Skin of body (tissue), 2 donors: ENCODE data around the gene JCAD. TPM values are rescaled to one million over a fixed set of nuclear protein-coding genes. Genes with fewer than 3 reads are reported as not detected.
"Not testable (repeated sequence)": the region's sequence is repeated elsewhere in the genome, so short reads cannot be mapped to it uniquely, and the experiment has no call there.

Source experiments
- DNase-seq: peaks from one replicate; lab custom pipeline; 2025; lab: John Stamatoyannopoulos, UW
- total RNA-seq: library from RNA; depleted of rRNA; stranded (reverse); fragments of >200 nt; gene quantifications from one replicate; pipeline ENCODE4 v1.2.3, GENCODE V29; 2014

JCAD gene
- total RNA-seq, 1 donor from 2014 or later = 17.2 TPM

GRCh38 chr10:29991382-29991781, 68.0 kb downstream of the JCAD start:
- DNase-seq = no peak

GRCh38 chr10:29987471-29987870, 71.9 kb downstream of the JCAD start:
- DNase-seq = no peak

- no peak for DNase-seq
Measured at GRCh38 chr10:29982997-29983648, 76.3 kb downstream of the JCAD start.

- no peak for DNase-seq
Measured at GRCh38 chr10:29981510-29981909, 77.9 kb downstream of the JCAD start.

GRCh38 chr10:29980084-29980483, 79.3 kb downstream of the JCAD start:
- no peak for DNase-seq

DNA sequence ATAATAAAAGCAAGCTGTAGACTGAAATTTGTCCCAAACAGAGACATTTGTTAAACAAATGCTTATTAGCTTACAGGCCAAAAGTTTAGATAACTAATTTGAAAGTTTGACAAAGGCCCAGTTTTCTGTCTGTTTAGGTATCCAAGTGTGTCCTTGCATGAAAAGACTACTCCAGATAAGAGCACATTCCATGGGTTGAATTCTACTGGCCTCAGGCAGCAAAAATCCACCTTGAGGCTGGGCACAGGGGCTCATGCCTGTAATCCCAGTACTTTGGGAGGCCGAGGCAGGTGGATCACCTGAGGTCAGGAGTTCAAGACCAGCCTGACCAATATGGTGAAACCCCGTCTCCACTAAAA, 80.0 kb downstream of the JCAD start:
- not testable (repeated sequence) for DNase-seq

DNA sequence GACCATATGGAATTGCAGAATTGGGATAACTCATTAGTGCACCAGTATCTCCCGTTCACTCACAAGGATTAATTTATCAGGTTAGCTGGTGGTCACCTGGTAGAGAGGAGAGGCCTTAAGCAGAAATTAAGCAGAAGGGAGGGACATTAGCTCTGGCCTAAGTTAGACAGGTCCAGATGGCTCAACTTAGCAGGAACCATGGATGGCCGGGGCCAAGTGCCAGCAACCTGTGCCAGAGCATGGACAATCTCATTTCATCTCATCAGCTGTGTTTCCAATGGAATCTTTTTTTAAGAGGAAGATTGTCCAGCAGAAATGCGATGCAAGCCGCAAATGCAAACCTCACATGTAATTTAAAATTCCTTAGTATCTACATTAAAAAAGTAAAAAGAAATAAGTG, 82.2 kb downstream of the JCAD start:
- no peak for DNase-seq

DNA sequence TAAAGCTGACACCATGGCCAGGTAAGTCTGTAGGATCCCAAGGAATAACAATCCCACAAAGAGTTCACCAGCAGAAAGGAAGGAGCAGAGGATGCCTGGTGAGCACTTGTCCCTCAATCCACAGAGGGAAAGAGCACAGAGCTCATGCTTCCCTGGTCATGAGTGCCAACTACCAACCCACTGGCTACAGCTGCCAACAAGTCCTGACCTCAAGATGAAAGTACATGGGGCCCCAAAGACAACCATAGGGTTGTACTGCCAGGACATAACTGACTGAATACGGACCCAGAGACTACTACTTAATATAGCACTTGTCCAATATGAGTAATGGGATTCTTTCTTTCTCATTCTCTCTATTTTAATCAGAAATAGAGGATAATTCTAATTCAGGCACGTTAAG, 83.3 kb downstream of the JCAD start:
- DNase-seq = no peak

- DNase-seq = no peak
Measured at GRCh38 chr10:29974773-29975172, 84.6 kb downstream of the JCAD start.

DNA sequence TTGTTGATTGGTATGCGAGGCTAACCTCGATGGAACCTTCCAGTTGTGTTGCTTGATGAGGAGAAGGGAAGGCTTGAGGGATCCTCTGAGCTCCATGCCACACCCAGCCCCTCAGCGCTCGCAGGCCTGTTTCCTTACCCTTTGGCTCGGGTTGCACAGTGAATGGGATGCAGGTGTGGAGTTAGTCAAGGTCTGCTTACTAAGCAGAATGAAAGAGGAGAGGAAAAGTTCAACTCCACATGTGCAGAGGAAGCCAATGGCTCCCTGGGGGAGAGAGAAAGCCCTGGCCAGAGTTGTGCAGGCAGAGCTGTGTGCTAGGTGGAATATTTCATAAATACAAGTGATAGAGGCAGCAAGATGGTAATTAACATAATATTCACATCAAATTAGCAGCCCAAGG, 85.5 kb downstream of the JCAD start:
- DNase-seq = peak; percentile 28

GRCh38 chr10:29970576-29970975, 88.8 kb downstream of the JCAD start:
- no peak for DNase-seq

DNA sequence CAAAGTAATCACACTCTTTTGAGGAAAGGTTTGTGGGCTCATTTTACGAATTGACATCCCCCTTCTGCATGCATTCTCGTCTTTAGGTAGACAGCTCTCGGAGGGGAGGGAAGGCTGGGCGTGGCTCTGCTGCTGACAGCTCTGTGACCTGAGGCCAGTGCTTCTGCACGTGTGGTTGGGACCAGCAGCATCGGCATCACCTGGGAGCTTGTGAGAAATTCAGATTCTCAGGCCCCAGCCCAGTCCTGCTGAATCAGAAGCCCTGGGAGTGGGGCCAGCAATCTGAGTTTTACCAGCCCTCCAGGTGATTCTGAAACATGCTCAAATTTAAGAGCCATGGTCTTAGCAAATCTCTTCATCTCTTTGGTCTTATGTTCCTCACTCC, 89.4 kb downstream of the JCAD start:
- DNase-seq = no peak

DNA sequence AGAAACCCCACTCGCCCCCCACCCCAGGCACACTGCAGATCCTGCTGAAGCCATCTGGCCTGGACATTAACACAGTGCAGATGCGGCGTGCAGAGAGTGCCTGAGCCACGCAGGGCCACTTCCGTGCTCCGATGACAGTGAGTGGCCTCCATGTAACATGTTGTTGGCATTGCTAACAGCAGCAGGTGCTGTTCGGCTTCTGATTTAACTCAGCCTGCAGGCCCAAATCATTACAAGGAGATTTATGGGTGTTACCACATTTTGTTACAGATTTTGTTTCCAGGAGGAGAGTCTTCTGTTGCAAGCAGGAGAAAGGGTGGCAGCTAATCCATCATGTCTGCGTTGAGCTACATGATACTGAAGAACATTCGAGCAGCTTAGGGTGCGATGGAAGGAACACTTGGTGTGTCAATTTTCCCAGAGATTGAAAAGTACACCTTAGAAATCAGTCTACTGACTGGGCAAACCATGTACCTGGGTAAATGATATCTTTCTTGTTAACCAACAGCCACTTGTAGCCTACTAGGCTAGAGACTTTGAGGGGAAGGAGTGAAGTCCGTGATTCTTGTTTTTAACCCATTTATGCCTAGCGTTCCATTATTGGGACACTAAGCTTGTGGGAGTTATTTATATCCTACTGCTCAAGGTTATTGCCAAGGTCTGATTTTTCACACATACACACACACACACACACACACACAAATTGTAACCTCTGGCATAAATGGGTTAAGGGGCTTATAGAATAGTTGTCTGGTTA, 90.0 kb downstream of the JCAD start:
- no peak for DNase-seq

- DNase-seq = no peak
Measured at GRCh38 chr10:29968585-29968984, 90.8 kb downstream of the JCAD start.

DNA sequence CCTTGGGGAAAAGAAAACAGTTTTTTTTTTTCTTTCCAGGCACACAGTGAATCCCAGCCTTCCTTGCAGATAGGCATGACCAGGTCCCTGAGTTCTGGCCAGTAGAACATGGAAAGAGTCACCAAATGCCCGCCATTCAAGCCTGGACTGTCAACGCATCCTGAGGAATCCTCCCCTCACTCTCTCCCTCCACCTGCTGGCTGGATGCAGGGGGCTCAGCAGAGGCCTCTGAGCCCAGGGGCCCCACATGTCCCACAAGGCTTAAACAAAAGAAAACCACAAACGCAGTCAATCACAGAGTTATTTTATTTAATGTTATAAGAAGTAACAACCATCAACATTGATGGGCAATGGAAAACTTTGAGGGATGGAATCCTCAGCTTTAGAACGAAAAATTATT, 93.1 kb downstream of the JCAD start:
- no peak for DNase-seq
